Transverse colon (tissue), 4 donors: Measurements from ENCODE around the gene CFI.

ENCODE experiments used
- EP300 ChIP-seq: sonication (generic); formaldehyde crosslinking; IDR thresholded peaks from one replicate; pipeline ENCODE4 v1.6.1; 2017; ENCODE audit warnings: antibody characterized with exemption, low read depth
- POLR2AphosphoS5 ChIP-seq, 3 donors: sonication (generic); formaldehyde crosslinking; IDR thresholded peaks; one replicate each; pipeline ENCODE4 v1.6.1; 2016; ENCODE audit warnings: antibody characterized with exemption in 3 of 3
- TF ChIP-seq, protein P1 (sequence below), 5 experiments: fragments of 200-600 bp in 3 of 5; fragments of 450-650 bp in 2 of 5; sonication (generic) in 3 of 5; IDR thresholded peaks; 1 replicate in 2 of 5; 2 replicates in 3 of 5; pipeline ENCODE4 v1.5.1; 2016 to 2017; ENCODE audit warnings: antibody characterized with exemption in 5 of 5, inconsistent platforms in 3 of 5, mild to moderate bottlenecking in 2 of 5, moderate library complexity in 1 of 5

DNA sequence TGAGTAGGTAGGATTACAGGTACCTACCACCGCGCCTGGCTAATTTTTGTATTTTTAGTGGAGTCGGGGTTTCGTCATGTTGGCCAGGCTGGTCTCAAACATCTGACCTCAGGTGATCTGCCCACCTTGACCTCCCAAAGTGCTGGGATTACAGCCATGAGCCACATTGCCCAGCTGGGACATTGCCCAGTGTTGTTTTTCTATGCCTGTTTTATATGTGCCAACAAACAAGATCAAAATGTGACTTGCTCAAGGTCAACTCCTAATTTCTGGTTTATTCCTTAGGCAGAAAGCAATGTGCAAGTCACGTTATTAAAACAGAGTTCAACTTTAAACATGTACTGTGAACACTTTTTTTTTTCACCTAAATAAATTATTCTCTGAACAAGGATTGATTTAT is 48.8 kb upstream of the CFI start:
- TF ChIP-seq, protein P1, sequence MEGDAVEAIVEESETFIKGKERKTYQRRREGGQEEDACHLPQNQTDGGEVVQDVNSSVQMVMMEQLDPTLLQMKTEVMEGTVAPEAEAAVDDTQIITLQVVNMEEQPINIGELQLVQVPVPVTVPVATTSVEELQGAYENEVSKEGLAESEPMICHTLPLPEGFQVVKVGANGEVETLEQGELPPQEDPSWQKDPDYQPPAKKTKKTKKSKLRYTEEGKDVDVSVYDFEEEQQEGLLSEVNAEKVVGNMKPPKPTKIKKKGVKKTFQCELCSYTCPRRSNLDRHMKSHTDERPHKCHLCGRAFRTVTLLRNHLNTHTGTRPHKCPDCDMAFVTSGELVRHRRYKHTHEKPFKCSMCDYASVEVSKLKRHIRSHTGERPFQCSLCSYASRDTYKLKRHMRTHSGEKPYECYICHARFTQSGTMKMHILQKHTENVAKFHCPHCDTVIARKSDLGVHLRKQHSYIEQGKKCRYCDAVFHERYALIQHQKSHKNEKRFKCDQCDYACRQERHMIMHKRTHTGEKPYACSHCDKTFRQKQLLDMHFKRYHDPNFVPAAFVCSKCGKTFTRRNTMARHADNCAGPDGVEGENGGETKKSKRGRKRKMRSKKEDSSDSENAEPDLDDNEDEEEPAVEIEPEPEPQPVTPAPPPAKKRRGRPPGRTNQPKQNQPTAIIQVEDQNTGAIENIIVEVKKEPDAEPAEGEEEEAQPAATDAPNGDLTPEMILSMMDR (IDR thresholded peaks at IDR 0.05): no peak
- TF ChIP-seq EP300 (no peak), POLR2AphosphoS5 (IDR thresholded peaks at IDR 0.05) (no peak)
